HG03095 (cell line): ENCODE data around the gene GRAMD4.
"Not testable (repeated sequence)": the region's sequence is repeated elsewhere in the genome, so short reads cannot be mapped to it uniquely, and the experiment has no call there.

Experiments
- ATAC-seq: cut with Tn5 transposase; IDR thresholded peaks from one replicate; pipeline ENCODE4 v1.9.1; 2021; ENCODE audit warnings: moderate library complexity; ENCODE audit not compliant: unreplicated experiment

The GRAMD4 gene

GRCh38 chr22:46617986-46618647 is 2.1 kb upstream of the GRAMD4 start:
- no peak for ATAC-seq

DNA sequence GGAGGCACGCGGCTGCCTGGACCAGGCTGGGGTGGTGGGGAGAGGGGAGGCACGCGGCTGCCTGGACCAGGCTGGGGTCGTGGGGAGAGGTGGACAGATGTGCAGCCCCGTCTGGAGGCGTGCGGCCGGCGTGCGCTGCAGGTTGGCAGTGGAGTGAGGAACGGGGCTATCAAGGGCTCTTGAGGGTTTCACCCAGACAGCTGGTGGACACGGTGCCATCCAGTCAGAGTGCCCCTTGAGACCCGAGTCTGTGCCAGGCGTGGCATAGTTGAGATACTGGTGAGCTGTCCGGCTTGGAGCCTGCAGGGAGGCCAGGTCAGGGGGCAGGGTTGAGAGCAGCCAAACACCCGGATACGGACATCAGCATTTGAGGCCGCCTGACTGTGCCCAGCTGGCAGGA is 1.5 kb upstream of the GRAMD4 start:
- no peak for ATAC-seq

- ATAC-seq: no peak
Measured at GRCh38 chr22:46619240-46619829, 851 bp upstream of the GRAMD4 start.

- ATAC-seq: no peak
Measured at GRCh38 chr22:46620588-46621242, 529 bp downstream of the GRAMD4 start.

- not testable (repeated sequence) for ATAC-seq
Measured at GRCh38 chr22:46621243-46621930, 1.2 kb downstream of the GRAMD4 start.

- ATAC-seq: no peak
Measured at GRCh38 chr22:46622081-46622521, 1.9 kb downstream of the GRAMD4 start.

GRCh38 chr22:46625113-46625842 is 5.1 kb downstream of the GRAMD4 start:
- ATAC-seq: no peak

GRCh38 chr22:46625843-46626349 is 5.7 kb downstream of the GRAMD4 start:
- no peak for ATAC-seq

DNA sequence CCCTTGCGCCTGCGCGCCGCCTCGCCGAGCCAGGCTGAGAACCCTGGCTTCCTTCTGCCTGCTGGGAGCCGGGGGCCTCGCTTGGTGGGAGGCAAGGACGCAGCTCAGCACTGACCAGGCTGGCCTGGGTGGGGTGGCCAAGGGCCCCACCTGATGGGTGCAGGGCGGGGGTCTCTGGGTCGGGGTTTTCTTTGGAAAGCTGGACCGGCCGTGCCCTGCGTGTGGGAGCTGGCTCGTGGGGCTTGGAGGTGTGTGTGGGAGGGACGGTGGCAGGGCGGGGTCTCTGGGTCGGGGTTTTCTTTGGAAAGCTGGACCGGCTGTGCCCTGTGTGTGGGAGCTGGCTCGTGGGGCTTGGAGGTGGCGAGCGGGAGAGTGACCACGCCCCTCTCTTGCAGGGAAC is 6.2 kb downstream of the GRAMD4 start:
- no peak for ATAC-seq

- ATAC-seq: no peak
Measured at GRCh38 chr22:46626911-46627805, 7.0 kb downstream of the GRAMD4 start.

DNA sequence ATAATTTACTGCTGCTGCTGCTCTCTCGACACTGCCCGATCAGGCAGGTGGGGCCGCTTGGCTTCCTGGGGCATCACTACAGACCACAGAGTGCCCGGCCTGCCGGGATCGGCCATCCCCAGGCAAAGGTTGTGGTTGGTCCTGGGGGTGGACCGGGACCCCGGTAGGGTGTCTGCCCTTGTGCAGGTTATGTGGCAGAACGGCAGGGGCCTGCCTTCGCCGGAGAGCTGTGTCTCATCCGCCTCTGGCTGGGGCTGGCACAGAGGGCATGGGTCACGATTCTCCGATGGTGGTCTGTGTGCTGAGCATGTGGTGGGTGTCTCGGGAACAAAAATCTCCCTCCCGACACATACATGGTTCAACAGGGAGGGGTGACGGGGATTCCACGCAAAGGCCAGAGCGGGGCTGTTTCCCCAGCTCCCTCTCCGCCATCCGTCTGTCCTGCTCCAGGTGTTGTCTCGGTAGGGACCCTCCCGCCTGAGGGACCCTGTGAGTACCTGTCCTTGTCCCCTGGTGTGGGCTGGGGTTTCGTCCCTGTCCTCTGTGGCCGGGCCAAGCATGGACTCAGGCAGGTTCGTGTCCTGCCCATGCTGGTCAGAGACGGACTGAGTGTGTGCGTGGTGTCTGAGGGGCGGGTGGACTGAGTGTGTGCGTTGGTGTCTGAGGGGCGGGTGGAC is 7.8 kb downstream of the GRAMD4 start:
- ATAC-seq: no peak

- no peak for ATAC-seq
Measured at GRCh38 chr22:46628756-46629155, 8.6 kb downstream of the GRAMD4 start.

- no peak for ATAC-seq
Measured at GRCh38 chr22:46629291-46629690, 9.1 kb downstream of the GRAMD4 start.

GRCh38 chr22:46631113-46631512 is 10.9 kb downstream of the GRAMD4 start:
- ATAC-seq: no peak

- no peak for ATAC-seq
Measured at GRCh38 chr22:46632646-46633249, 12.6 kb downstream of the GRAMD4 start.

- ATAC-seq: no peak
Measured at GRCh38 chr22:46633334-46633890, 13.2 kb downstream of the GRAMD4 start.

DNA sequence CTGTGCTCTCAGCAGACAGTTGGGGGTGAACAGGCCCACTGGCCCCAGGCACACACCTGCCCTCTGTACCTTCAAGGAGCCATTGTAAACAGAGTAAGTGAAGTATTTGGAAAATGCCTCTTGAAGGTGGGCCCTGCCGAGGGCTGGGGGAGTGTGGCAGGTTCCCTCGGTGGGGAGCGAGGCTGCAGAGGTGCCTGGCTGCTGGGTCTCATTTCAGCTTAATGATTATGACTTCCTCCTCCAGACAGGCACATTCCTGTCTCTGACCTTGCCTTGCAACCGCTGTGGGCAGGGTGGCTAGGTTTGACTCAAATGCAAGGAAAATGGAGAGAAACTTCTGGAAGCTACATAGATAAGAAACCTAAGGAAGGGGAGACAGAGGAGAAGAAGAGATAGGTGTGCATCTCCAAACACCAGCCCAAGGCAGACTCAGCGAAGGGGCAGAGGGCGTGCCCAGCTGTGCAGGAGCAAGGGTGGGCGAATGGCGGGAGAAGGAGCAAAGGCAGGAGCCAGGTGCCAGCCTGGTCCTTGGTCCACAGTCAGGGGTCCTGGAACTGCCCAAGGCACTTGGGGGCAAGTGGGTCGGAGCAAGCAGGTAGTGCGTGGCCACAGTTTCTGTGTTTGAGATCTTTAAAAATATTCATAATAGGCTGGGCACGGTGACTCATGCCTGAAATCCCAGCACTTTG is 14.0 kb downstream of the GRAMD4 start:
- ATAC-seq: no peak
